ENCODE measurements around the gene APPL2. TPM values are rescaled to one million over a fixed set of nuclear protein-coding genes. Genes with fewer than 3 reads are reported as not detected.

Gene APPL2, protein sequence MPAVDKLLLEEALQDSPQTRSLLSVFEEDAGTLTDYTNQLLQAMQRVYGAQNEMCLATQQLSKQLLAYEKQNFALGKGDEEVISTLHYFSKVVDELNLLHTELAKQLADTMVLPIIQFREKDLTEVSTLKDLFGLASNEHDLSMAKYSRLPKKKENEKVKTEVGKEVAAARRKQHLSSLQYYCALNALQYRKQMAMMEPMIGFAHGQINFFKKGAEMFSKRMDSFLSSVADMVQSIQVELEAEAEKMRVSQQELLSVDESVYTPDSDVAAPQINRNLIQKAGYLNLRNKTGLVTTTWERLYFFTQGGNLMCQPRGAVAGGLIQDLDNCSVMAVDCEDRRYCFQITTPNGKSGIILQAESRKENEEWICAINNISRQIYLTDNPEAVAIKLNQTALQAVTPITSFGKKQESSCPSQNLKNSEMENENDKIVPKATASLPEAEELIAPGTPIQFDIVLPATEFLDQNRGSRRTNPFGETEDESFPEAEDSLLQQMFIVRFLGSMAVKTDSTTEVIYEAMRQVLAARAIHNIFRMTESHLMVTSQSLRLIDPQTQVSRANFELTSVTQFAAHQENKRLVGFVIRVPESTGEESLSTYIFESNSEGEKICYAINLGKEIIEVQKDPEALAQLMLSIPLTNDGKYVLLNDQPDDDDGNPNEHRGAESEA
- 69.2 and 69.8 TPM in 2 replicates for total RNA-seq
- long read RNA-seq, transcript APPL2-201 (21 exons, 3,239 nt) = major isoform, 228 of 377 reads
- long read RNA-seq, partial matches to known transcripts = 100 of 377 reads
- long read RNA-seq, other reads (novel, unspliced or antisense) = 43 of 377 reads

DNA sequence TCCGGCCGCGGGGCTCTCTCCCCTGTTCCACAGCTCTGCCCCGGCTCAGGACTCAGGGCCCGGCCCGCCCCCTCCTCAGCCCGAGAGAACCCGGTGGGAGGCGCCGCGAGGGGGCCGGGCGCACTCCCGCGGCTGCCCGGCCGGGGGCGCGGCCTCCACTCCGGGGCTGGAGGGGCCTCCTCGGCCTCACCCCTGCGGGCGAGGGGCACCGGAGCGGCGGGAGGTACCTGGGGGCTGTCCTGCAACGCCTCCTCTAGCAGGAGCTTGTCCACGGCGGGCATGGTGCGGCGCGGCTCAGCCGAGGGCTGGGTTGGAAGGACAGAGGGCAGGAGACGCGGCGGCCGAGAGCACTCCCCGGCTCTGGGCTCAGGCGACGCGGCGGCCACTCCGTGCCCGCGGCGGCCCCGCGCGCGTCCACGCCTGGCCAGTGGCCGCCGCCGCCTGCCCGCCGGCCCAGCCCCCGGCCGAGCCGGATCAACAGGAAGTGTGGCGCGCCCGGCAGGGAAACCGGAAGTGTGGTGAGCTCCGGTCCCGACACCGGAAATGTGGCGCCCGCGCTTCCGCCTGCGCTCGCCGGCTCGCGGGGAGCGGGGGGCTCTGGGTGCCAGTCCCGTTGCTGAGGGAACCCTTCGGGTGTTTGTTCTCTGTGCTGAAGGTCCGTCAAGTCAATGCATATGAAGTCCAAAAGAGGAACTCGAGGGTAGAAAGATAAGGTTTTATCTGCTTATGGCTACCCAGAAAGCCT lies at the start of gene APPL2:
TSS of gene APPL2 (minus strand) at position 443 of the 745 bp plus-strand sequence. CDS start at position 281, 162 bp downstream.
- TF ChIP-seq, protein P1, sequence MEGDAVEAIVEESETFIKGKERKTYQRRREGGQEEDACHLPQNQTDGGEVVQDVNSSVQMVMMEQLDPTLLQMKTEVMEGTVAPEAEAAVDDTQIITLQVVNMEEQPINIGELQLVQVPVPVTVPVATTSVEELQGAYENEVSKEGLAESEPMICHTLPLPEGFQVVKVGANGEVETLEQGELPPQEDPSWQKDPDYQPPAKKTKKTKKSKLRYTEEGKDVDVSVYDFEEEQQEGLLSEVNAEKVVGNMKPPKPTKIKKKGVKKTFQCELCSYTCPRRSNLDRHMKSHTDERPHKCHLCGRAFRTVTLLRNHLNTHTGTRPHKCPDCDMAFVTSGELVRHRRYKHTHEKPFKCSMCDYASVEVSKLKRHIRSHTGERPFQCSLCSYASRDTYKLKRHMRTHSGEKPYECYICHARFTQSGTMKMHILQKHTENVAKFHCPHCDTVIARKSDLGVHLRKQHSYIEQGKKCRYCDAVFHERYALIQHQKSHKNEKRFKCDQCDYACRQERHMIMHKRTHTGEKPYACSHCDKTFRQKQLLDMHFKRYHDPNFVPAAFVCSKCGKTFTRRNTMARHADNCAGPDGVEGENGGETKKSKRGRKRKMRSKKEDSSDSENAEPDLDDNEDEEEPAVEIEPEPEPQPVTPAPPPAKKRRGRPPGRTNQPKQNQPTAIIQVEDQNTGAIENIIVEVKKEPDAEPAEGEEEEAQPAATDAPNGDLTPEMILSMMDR (IDR thresholded peaks at IDR 0.05) = peak; percentile 54
- H3K27ac Mint-ChIP-seq (ENCODE audit: unreplicated experiment) = peak within 1 kb of the TSS; percentile 95
- H3K27me3 Mint-ChIP-seq (ENCODE audit: unreplicated experiment) = no peaks in the 10 kb centered on the region
- H3K36me3 Mint-ChIP-seq (ENCODE audit: unreplicated experiment) = peaks cover 9% of the 10 kb centered on the region
- H3K4me3 Mint-ChIP-seq (ENCODE audit: unreplicated experiment) = peak within 1 kb of the TSS; percentile 88
- H3K9me3 Mint-ChIP-seq (ENCODE audit: unreplicated experiment) = no peaks in the 10 kb centered on the region
- DNase-seq (ENCODE audit: extremely low spot score, unreplicated experiment) = peak; percentile 94
- H3K4me1 Mint-ChIP-seq (ENCODE audit: unreplicated experiment) = peaks cover 50% of the 10 kb centered on the region

DNA sequence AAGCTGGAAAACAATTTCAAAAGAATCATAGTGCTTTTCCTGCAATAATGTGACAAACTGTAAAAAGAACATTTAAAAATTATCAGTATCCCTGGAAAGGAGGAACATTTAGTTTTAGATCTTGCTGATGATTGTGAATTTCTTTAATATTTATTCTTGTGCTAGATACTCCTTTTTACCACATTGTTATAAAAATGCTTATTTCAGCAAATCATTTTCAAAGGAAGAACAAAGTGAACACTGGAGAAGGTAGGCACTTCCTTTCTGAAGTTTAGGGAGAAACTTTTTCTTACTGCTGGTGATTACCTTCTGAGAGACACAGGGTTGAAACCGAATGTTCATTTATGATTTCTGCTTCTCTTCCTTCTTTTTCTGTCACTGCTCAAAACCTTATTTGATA lies 49.4 kb upstream of the APPL2 start:
- TF ChIP-seq, protein P1 (IDR thresholded peaks at IDR 0.05) = no peak

DNA sequence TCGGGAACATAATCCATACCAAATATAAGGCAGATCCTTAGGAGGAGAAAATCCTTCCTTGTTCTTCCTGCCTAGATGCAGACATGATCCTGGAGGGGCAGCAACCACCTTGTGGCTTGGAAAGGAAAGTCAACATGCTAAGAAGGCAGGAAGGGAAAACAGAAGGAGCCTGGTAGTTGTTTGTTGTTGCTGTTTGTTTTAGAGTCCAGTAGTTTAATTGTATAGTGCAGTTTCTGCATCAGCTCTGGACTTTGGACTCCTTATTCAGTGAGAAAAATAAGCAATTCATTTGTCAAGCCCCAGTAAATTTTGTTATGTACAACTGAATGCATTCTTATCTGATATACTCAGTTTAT lies 45.7 kb upstream of the APPL2 start:
- H3K4me1 Mint-ChIP-seq (ENCODE audit: unreplicated experiment) = no peaks in the 10 kb centered on the region
- H3K27ac Mint-ChIP-seq (ENCODE audit: unreplicated experiment) = no peak overlapping the region
- DNase-seq (ENCODE audit: extremely low spot score, unreplicated experiment) = no peak

More for the DNA sequence above, 49.4 kb upstream of the APPL2 start:
- no peaks in the 10 kb centered on the region for H3K4me1 Mint-ChIP-seq (ENCODE audit: unreplicated experiment)
- no peak overlapping the region for H3K27ac Mint-ChIP-seq (ENCODE audit: unreplicated experiment)
- no peaks in the 10 kb centered on the region for H3K36me3 Mint-ChIP-seq (ENCODE audit: unreplicated experiment)
- no peaks in the 10 kb centered on the region for H3K27me3 Mint-ChIP-seq (ENCODE audit: unreplicated experiment)
- DNase-seq (ENCODE audit: extremely low spot score, unreplicated experiment) = no peak
- H3K9me3 Mint-ChIP-seq (ENCODE audit: unreplicated experiment) = no peaks in the 10 kb centered on the region
- H3K4me3 Mint-ChIP-seq (ENCODE audit: unreplicated experiment) = no peak overlapping the region

DNA sequence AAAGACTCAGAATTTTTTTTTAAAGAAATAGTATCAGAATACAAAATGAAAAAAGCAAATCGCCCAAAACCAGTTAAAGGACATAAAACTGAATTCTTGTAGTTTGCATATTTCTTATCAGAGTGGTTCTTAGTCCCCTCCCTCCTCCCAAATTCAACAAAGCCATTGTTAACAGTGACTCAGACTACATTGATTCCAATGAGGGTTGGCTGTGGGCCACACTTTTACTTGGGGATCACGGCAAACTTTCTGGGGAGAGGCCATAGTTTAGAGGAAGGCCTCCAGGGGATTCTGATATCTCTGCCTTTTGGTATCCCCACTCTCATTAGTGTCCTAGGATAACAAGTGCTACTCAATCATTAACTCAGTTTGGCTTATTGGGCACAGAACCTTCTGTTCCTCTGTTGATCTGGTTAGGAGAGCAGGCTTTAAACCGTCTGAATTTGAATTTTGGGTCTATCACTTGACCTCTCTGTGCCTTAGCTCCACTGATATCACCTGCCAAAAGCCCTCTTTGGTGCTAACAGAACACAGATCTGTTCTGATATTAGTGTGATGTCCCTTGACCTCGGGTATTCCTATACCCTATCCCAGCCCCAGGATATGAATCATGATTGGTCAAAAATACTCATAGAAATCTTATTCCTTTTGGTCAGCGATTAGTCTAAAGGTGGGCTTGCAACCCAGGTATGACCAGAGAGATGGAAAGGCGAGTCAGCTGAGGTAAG lies 45.2 kb upstream of the APPL2 start:
- no peak for DNase-seq (ENCODE audit: extremely low spot score, unreplicated experiment)
- Mint-ChIP-seq H3K27me3 (ENCODE audit: unreplicated experiment) (no peaks in the 10 kb centered on the region), H3K4me1 (ENCODE audit: unreplicated experiment) (no peaks in the 10 kb centered on the region), H3K4me3 (ENCODE audit: unreplicated experiment) (no peak overlapping the region), H3K27ac (ENCODE audit: unreplicated experiment) (no peak overlapping the region), H3K9me3 (ENCODE audit: unreplicated experiment) (no peaks in the 10 kb centered on the region), H3K36me3 (ENCODE audit: unreplicated experiment) (no peaks in the 10 kb centered on the region)
- TF ChIP-seq, protein P1 (IDR thresholded peaks at IDR 0.05) = no peak

More for the DNA sequence above, 45.7 kb upstream of the APPL2 start:
- Mint-ChIP-seq H3K36me3 (ENCODE audit: unreplicated experiment) (no peaks in the 10 kb centered on the region), H3K9me3 (ENCODE audit: unreplicated experiment) (no peaks in the 10 kb centered on the region), H3K4me3 (ENCODE audit: unreplicated experiment) (no peak overlapping the region), H3K27me3 (ENCODE audit: unreplicated experiment) (no peaks in the 10 kb centered on the region)
- TF ChIP-seq, protein P1 (IDR thresholded peaks at IDR 0.05) = no peak
